Body of pancreas (tissue), 4 donors: ENCODE measurements around the gene METTL25B. TPM values are rescaled to one million over a fixed set of nuclear protein-coding genes. Genes with fewer than 3 reads are reported as not detected.

ENCODE experiments used
- ATAC-seq: fragments of 150-250 bp; one replicate; pipeline ENCODE4 v1.9.1; 2016
- DNase-seq, 4 donors: peaks; one replicate each; pipeline ENCODE4 v3.0.0-alpha.2; 2019
- H3K27ac ChIP-seq, 4 donors: fragments of 200-600 bp; sonication (generic); 1 replicate in 3 of 4; 2 replicates in 1 of 4; pipeline versions ENCODE4 v1.5.1 to v1.6.1; 2016 to 2019; ENCODE audit warnings: mild to moderate bottlenecking in 1 of 4, mixed read lengths in 1 of 4, moderate library complexity in 1 of 4
- H3K27me3 ChIP-seq, 2 donors: fragments of 200-600 bp; sonication (generic); one replicate each; pipeline ENCODE4 v1.6.0; 2016; ENCODE audit warnings: mild to moderate bottlenecking in 1 of 2
- H3K36me3 ChIP-seq, 2 donors: fragments of 200-600 bp; sonication (generic); replicated peaks in 1 of 2; 2 replicates each; pipeline ENCODE4 v1.5.1; 2016; ENCODE audit warnings: low read depth in 2 of 2; ENCODE audit not compliant: insufficient read depth in 1 of 2
- H3K4me1 ChIP-seq: fragments of 200-600 bp; sonication (generic); one replicate; pipeline ENCODE4 v1.6.0; 2016
- H3K4me3 ChIP-seq, 2 donors: fragments of 200-600 bp; sonication (generic); 1 replicate in 1 of 2; 2 replicates in 1 of 2; pipeline ENCODE4 v1.5.1; 2016 to 2019
- H3K9me3 ChIP-seq, 3 donors: fragments of 200-600 bp; sonication (generic); 1 replicate in 2 of 3; 2 replicates in 1 of 3; pipeline ENCODE4 v1.5.1; 2016
- POLR2A ChIP-seq, 3 donors: fragments of 450-650 bp; IDR thresholded peaks; one replicate each; pipeline ENCODE4 v1.6.1; 2016; ENCODE audit warnings: antibody characterized with exemption in 3 of 3, mild to moderate bottlenecking in 2 of 3
- WGBS, 2 donors: methylation state at CpG; one replicate each; pipeline ENCODE4 v1.1.5; 2017; 5-methylcytosine and 5-hydroxymethylcytosine counted together
- intact Hi-C: fragments of 100-400 bp; cut with DNase I; formaldehyde crosslinking; loops from one replicate; pipeline ENCODE4 v1.15.1; 2023
- total RNA-seq, 2 donors: library from RNA; depleted of rRNA; stranded (reverse); fragments of >200 nt; gene quantifications; one replicate each; pipeline ENCODE4 v1.1.0, GENCODE V29; 2016
- TF ChIP-seq, protein P1 (sequence below), 7 experiments: fragments of 450-650 bp in 4 of 7; fragments of 200-600 bp in 3 of 7; sonication (generic) in 3 of 7; IDR thresholded peaks; one replicate each; pipeline ENCODE4 v1.5.1; 2016 to 2019; ENCODE audit warnings: antibody characterized with exemption in 7 of 7

METTL25B gene
- total RNA-seq, 2 donors from 2014 or later: 14.5 to 68.2 TPM

- DNase-seq (peak; percentile 42 to 75 (median 52)), ATAC-seq (peak; percentile 38)
- no peak overlapping the region for H3K27ac ChIP-seq
- intact Hi-C loops: no loop called here
- TF ChIP-seq POLR2A (IDR thresholded peaks at IDR 0.05): no peak
- TF ChIP-seq, protein P1, sequence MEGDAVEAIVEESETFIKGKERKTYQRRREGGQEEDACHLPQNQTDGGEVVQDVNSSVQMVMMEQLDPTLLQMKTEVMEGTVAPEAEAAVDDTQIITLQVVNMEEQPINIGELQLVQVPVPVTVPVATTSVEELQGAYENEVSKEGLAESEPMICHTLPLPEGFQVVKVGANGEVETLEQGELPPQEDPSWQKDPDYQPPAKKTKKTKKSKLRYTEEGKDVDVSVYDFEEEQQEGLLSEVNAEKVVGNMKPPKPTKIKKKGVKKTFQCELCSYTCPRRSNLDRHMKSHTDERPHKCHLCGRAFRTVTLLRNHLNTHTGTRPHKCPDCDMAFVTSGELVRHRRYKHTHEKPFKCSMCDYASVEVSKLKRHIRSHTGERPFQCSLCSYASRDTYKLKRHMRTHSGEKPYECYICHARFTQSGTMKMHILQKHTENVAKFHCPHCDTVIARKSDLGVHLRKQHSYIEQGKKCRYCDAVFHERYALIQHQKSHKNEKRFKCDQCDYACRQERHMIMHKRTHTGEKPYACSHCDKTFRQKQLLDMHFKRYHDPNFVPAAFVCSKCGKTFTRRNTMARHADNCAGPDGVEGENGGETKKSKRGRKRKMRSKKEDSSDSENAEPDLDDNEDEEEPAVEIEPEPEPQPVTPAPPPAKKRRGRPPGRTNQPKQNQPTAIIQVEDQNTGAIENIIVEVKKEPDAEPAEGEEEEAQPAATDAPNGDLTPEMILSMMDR (IDR thresholded peaks at IDR 0.05): no peak
- no peaks in the 10 kb centered on the region for H3K27me3 ChIP-seq
- H3K4me3 ChIP-seq: no peak overlapping the region
- WGBS, 2 donors: 35% methylated on average over 6 to 11 of the region's 11 CpGs
- H3K4me1 ChIP-seq: peaks cover 28% of the 10 kb centered on the region
- no peaks in the 10 kb centered on the region for H3K36me3 ChIP-seq
- H3K9me3 ChIP-seq: no peaks in the 10 kb centered on the region
Observed at GRCh38 chr1:156709757-156710489, 18.3 kb upstream of the METTL25B start.

DNA sequence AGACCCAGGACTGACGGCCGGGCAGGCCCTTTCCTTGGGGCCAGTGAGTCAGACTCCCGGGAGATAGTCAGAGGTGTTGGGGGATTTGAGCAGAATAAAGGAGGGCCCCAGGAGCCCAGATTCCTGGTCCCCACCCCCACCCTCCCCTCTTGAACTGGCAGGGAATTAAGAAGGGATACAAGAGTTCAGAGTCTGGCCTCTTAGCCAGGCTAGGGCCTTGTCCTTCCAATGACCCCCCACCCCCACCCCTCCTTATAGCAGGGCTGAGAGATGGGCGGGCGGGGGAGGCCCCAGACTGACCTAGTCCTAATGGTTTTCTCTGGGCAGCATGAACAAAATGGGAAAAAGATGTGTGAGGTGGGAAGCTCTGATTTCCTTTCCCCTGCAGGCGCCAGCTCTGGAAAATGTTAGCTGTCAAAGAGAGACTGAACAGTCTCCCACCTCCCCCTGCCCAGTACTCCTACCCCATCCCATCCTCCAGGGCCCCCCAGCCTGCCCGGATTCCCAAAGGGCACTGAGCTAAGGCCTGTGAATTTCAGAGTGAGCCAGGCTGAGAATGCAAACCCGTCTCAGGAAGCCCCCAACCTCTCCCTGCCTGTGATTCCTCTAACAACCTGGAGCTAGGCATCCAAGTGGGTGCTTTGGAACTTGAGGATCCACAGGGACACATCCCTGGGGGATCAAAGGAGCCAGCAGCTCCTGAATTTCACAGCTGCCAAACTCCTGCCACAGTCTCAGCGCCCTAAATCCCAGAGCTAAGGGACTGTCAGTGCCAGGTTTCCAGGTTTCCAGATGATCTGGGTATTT, 17.1 kb upstream of the METTL25B start:
- no peak for DNase-seq
- ATAC-seq: no peak
- Histone ChIP-seq H3K9me3 (no peaks in the 10 kb centered on the region), H3K4me3 (no peak overlapping the region), H3K27ac (no peak overlapping the region), H3K4me1 (peaks cover 15% of the 10 kb centered on the region), H3K36me3 (no peaks in the 10 kb centered on the region), H3K27me3 (no peaks in the 10 kb centered on the region)
- intact Hi-C loops: no loop called here
- 56 to 87% methylated on average over 6 to 7 of the region's 9 CpGs for WGBS, 2 donors
- TF ChIP-seq, protein P1 (IDR thresholded peaks at IDR 0.05): no peak
- TF ChIP-seq POLR2A (IDR thresholded peaks at IDR 0.05): no peak

DNA sequence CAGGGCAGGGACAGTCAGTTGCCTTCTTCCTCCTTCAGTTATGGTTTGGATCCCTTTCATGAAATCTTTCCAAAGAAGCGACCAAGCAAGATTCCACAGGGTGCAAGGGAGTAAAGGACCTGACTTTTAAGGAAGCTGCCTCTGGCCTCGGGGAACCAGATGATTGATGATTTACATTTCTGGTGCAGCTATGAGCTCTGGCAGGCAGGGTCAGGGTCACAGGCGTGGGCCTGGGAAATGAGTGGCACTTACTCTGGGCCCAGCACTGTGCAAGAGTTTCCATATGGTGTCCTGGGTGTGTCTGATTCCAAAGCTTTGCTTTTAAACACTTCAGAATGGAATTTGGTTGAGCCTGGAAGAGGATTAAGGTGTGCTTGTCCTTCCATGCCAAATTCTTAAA, 15.6 kb upstream of the METTL25B start:
- peaks cover 9% of the 10 kb centered on the region for H3K4me1 ChIP-seq
- no peak for DNase-seq
- H3K36me3 ChIP-seq: no peaks in the 10 kb centered on the region
- intact Hi-C loops: no loop called here
- H3K27me3 ChIP-seq: no peaks in the 10 kb centered on the region
- TF ChIP-seq POLR2A (IDR thresholded peaks at IDR 0.05): no peak
- TF ChIP-seq, protein P1 (IDR thresholded peaks at IDR 0.05): no peak
- ATAC-seq: no peak
- no peak overlapping the region for H3K27ac ChIP-seq
- no peak overlapping the region for H3K4me3 ChIP-seq
- WGBS, 2 donors: 56 to 61% methylated on average over 2 to 3 of the region's 3 CpGs
- H3K9me3 ChIP-seq: no peaks in the 10 kb centered on the region

DNA sequence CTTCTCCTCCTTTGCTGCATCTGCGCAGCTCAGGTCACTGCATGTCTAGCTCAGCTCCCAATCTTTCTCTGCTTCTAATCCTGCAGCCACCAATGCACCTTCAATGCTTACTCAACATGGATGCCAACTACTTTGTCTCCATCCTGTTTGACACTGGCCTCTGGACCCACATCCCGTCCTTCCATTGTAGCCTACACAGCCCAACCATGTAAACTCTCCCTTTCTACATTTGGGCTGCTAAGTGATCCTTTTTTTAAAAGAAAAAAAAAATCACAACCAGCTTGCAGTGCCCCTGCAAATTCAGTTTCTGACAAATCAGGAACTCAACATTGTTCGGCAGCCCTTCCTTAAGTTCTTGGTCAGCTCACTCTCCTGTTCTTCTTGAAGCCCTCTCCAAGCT, 13.4 kb upstream of the METTL25B start:
- Histone ChIP-seq H3K4me1 (peaks cover 5% of the 10 kb centered on the region), H3K36me3 (no peaks in the 10 kb centered on the region), H3K27me3 (no peaks in the 10 kb centered on the region), H3K4me3 (no peak overlapping the region), H3K27ac (no peak overlapping the region), H3K9me3 (no peaks in the 10 kb centered on the region)
- 79 to 80% methylated on average over 3 of the region's 3 CpGs for WGBS, 2 donors
- intact Hi-C loops: no loop called here
- ATAC-seq (no peak), DNase-seq (no peak)
- TF ChIP-seq, protein P1 (IDR thresholded peaks at IDR 0.05): no peak
- TF ChIP-seq POLR2A (IDR thresholded peaks at IDR 0.05): no peak
